ENCODE data around the gene MBLAC1.

Gene MBLAC1

DNA sequence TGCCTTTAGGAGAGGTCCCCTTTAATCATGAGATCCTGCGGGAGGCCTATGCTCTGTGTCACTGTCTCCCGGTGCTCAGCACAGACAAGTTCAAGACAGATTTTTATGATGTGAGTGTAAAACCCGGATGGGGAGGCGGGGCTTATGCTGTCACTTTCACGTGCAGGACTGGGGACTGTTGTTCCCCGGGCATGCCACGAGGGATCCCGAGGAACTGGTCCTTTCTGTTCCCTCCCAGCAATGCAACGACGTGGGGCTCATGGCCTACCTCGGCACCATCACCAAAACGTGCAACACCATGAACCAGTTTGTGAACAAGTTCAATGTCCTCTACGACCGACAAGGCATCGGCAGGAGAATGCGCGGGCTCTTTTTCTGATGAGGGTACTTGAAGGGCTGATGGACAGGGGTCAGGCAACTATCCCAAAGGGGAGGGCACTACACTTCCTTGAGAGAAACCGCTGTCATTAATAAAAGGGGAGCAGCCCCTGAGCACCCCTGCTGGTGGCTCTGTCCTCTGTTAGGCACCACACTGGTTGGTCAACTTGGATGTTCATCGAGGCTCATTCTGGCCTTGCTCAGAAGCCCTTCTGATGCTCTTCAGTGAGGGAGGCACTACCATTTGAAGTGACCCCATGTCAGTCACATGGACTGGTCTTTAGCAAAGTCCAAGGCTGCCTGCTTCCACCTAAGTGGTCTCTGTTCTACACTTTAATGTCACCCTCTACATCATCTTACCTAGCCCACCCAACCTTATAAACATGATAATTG, 35.2 kb upstream of the MBLAC1 start:
- Histone ChIP-seq H4K20me1 (ENCODE audit: insufficient read depth, low read length) (no peaks in the 10 kb centered on the region), H3K9me3 (ENCODE audit: low read length) (no peaks in the 10 kb centered on the region), H3K36me3 (ENCODE audit: insufficient read depth, low read length) (peaks cover 65% of the 10 kb centered on the region), H3K4me3 (ENCODE audit: low read depth, low read length, poor library complexity, severe bottlenecking) (no peak overlapping the region), H3K9me2 (ENCODE audit: low read depth, low read length) (no peaks in the 10 kb centered on the region), H3F3A (ENCODE audit: insufficient read depth, low read length) (peaks cover 28% of the 10 kb centered on the region), H3K79me2 (ENCODE audit: insufficient read depth, low read length) (no peaks in the 10 kb centered on the region), H3K4me1 (ENCODE audit: insufficient read depth, low read length, severe bottlenecking) (peaks cover 22% of the 10 kb centered on the region), H3K27ac (ENCODE audit: low read depth, low read length, poor library complexity, severe bottlenecking) (peak overlapping the region; percentile 40), H2AFZ (ENCODE audit: low read length) (no peak overlapping the region), H3K27me3 (ENCODE audit: insufficient read depth, low read length) (no peaks in the 10 kb centered on the region), H3K4me2 (ENCODE audit: low read length) (no peak overlapping the region), H3K9ac (ENCODE audit: low read length) (no peak overlapping the region)
- TF ChIP-seq EZH2 (IDR thresholded peaks at IDR 0.05; ENCODE audit: borderline replicate concordance, low read length), result no peak
- TF ChIP-seq, protein P1, sequence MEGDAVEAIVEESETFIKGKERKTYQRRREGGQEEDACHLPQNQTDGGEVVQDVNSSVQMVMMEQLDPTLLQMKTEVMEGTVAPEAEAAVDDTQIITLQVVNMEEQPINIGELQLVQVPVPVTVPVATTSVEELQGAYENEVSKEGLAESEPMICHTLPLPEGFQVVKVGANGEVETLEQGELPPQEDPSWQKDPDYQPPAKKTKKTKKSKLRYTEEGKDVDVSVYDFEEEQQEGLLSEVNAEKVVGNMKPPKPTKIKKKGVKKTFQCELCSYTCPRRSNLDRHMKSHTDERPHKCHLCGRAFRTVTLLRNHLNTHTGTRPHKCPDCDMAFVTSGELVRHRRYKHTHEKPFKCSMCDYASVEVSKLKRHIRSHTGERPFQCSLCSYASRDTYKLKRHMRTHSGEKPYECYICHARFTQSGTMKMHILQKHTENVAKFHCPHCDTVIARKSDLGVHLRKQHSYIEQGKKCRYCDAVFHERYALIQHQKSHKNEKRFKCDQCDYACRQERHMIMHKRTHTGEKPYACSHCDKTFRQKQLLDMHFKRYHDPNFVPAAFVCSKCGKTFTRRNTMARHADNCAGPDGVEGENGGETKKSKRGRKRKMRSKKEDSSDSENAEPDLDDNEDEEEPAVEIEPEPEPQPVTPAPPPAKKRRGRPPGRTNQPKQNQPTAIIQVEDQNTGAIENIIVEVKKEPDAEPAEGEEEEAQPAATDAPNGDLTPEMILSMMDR (IDR thresholded peaks at IDR 0.05; ENCODE audit: low read length), result peak; percentile 27; the same call in 1 of the 2 replicates

DNA sequence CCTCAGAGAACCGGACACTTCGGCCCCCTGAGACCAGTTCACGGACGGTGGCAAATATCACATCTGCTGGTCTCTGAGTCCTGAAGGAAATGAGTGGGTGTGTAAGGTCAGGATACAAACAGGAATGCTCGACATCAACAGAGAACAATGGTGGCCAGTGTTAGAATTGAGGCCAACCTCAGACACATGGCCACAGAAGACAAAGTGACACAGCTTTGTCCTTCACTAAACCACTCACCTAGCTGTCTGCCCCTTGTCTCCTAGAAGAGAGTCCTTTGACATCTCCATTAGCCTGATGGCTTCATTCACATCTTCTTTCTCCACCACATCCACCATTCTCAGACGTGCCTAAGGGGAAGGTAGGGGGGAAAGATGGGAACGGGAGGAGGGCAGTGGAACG, 33.7 kb upstream of the MBLAC1 start:
- Histone ChIP-seq H3K9ac (ENCODE audit: low read length) (no peak overlapping the region), H3K79me2 (ENCODE audit: insufficient read depth, low read length) (no peaks in the 10 kb centered on the region), H3K9me2 (ENCODE audit: low read depth, low read length) (no peaks in the 10 kb centered on the region), H2AFZ (ENCODE audit: low read length) (no peak overlapping the region), H3K36me3 (ENCODE audit: insufficient read depth, low read length) (peaks cover 79% of the 10 kb centered on the region), H3K27ac (ENCODE audit: low read depth, low read length, poor library complexity, severe bottlenecking) (no peak overlapping the region), H3K9me3 (ENCODE audit: low read length) (no peaks in the 10 kb centered on the region), H4K20me1 (ENCODE audit: insufficient read depth, low read length) (no peaks in the 10 kb centered on the region), H3K4me1 (ENCODE audit: insufficient read depth, low read length, severe bottlenecking) (peaks cover 20% of the 10 kb centered on the region), H3K4me2 (ENCODE audit: low read length) (no peak overlapping the region), H3K4me3 (ENCODE audit: low read depth, low read length, poor library complexity, severe bottlenecking) (no peak overlapping the region), H3F3A (ENCODE audit: insufficient read depth, low read length) (peaks cover 28% of the 10 kb centered on the region), H3K27me3 (ENCODE audit: insufficient read depth, low read length) (no peaks in the 10 kb centered on the region)
- no peak for TF ChIP-seq EZH2 (IDR thresholded peaks at IDR 0.05; ENCODE audit: borderline replicate concordance, low read length)
- TF ChIP-seq, protein P1 (IDR thresholded peaks at IDR 0.05; ENCODE audit: low read length), result no peak

DNA sequence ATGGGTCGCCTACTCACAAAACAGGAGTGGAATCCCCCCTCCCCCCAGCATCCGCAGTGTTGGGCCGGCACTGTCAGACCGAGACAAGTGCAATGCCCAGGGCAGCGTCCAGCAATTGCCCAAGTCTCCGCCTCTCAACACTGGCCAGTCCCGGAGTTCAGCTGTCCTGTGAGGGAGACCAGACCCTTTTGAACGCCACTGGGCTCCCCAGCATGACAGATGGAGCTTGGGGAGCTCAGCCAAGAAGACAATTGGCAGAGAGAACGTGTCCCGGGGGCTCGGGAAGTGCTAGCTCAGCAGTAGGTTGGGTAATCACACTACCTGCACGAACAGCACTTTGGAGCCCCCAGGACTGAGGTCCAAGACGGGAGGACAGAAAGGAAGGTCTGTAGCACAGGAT, 33.3 kb upstream of the MBLAC1 start:
- H3K27ac ChIP-seq (ENCODE audit: low read depth, low read length, poor library complexity, severe bottlenecking), result no peak overlapping the region
- H3K4me1 ChIP-seq (ENCODE audit: insufficient read depth, low read length, severe bottlenecking), result peaks cover 16% of the 10 kb centered on the region
- no peaks in the 10 kb centered on the region for H3K79me2 ChIP-seq (ENCODE audit: insufficient read depth, low read length)
- no peaks in the 10 kb centered on the region for H3K27me3 ChIP-seq (ENCODE audit: insufficient read depth, low read length)
- no peak overlapping the region for H3K9ac ChIP-seq (ENCODE audit: low read length)
- no peak overlapping the region for H2AFZ ChIP-seq (ENCODE audit: low read length)
- no peaks in the 10 kb centered on the region for H3K9me2 ChIP-seq (ENCODE audit: low read depth, low read length)
- H4K20me1 ChIP-seq (ENCODE audit: insufficient read depth, low read length), result no peaks in the 10 kb centered on the region
- peaks cover 28% of the 10 kb centered on the region for H3F3A ChIP-seq (ENCODE audit: insufficient read depth, low read length)
- no peak overlapping the region for H3K4me3 ChIP-seq (ENCODE audit: low read depth, low read length, poor library complexity, severe bottlenecking)
- TF ChIP-seq, protein P1 (IDR thresholded peaks at IDR 0.05; ENCODE audit: low read length), result no peak
- no peak for TF ChIP-seq EZH2 (IDR thresholded peaks at IDR 0.05; ENCODE audit: borderline replicate concordance, low read length)
- no peaks in the 10 kb centered on the region for H3K9me3 ChIP-seq (ENCODE audit: low read length)
- no peak overlapping the region for H3K4me2 ChIP-seq (ENCODE audit: low read length)
- H3K36me3 ChIP-seq (ENCODE audit: insufficient read depth, low read length), result peaks cover 84% of the 10 kb centered on the region
